Left renal pelvis (tissue), 4 donors: Measurements from ENCODE around the gene CORO2A. TPM values are rescaled to one million over a fixed set of nuclear protein-coding genes. Genes with fewer than 3 reads are reported as not detected.
A peak's percentile ranks its signal among the peaks of the same experiment; 100 is the strongest.

Experiments used
- DNase-seq, 4 donors: peaks; one replicate each; pipeline ENCODE4 v3.0.0-alpha.2; 2013; ENCODE audit warnings: low read depth in 4 of 4, low spot score in 3 of 4
- polyA plus RNA-seq, 4 donors: library from polyadenylated mRNA; unstranded; fragments of 120-200 nt; gene quantifications; one replicate each; pipeline ENCODE4 v1.2.1, GENCODE V29; 2013; ENCODE audit not compliant: insufficient read length in 4 of 4

The CORO2A gene, protein sequence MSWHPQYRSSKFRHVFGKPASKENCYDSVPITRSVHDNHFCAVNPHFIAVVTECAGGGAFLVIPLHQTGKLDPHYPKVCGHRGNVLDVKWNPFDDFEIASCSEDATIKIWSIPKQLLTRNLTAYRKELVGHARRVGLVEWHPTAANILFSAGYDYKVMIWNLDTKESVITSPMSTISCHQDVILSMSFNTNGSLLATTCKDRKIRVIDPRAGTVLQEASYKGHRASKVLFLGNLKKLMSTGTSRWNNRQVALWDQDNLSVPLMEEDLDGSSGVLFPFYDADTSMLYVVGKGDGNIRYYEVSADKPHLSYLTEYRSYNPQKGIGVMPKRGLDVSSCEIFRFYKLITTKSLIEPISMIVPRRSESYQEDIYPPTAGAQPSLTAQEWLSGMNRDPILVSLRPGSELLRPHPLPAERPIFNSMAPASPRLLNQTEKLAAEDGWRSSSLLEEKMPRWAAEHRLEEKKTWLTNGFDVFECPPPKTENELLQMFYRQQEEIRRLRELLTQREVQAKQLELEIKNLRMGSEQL
- 1 to 10 TPM in 3 of 4 donors, under 1 TPM in 1; 0.23 to 3.3 (median 2.5) TPM for polyA plus RNA-seq

DNA sequence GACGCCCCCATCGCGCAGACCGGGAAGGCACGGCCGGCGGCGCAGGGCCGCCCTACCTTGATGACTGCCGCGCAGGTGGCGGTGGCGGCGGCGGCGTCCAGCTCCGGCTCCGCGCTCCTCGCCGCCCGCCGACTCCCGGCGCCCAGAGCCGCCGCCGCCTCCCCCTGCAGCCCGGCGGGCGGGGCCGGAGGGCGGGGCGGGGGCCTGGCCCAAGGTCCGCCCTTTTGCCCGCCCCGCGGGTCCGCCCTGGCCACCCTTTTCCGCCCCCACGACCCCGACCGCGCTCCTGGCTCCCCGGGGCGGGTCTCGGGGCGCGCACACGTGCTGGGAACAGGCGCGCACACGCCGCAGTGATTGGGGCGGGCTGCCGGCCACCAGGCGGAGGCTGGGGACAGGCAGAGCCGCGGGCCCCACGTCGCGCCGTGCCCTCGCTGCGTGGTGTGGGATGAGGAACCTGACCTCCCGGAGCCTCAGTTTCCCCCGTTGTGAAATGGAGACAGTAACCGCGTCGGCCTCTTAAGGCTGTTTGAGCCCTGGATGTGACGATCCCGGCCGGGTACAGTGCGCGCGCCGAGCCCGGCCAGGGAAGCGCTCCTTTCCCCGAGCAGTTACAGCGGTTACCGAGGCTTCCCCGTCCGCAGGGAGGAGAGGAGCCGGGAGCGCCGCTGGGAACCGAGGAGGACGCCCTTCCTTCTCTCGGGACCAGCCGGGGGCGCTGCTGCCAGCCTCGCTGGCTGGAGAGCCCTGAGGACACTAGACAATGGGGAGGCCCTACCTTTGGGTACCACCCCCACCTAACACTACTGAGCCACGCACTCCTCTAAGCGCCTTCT lies at the start of gene CORO2A:
TSS of gene CORO2A (minus strand) at position 135 of the 833 bp plus-strand sequence. CDS start 34,977 bp downstream, outside the sequence.
- peak; percentile 36 to 50 (median 44) for DNase-seq

DNA sequence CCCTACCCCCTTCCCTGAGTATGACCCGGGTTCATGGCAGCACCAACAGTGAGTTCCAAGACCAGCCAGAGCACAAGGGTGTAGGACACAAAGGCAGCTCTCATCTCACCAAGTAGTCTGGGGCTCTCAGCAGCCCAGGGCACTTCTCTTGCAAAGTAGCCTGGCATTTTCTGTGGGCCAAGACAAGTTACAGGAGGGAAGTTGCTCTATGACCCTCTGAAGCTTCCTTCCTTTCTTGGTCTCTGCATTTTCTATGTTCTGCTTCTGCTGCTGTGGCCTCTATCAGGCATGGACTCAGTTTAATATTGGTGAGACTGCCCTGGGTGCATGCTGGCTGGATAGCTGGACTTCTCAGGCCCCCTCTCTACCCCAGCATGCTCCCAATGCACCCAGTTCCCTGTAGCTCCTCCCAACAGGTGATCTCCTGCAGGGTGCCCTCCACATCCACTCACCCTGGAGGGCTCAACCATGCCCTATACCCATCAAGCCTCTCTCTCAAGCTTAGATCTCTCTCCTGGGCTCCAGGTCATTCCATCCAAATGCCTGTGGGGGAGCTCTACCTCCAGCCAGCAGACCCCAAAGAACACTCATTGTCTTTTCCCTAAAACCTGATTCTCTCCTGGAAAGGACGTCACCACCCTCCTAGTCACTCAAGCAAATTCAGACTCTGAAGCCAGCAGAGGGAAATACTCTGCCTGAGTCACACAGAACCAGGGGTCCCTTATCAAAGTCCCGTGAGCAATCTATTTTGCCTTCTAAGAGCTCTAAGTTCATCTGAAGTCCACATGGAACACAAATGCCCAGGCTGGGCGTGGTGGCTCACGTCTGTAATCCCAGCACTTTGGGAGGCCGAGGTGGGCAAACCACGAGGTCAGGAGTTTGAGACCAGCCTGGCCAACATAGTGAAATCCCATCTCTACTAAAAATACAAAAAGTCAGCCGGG lies 49.2 kb upstream of the CORO2A start:
- no peak for DNase-seq

DNA sequence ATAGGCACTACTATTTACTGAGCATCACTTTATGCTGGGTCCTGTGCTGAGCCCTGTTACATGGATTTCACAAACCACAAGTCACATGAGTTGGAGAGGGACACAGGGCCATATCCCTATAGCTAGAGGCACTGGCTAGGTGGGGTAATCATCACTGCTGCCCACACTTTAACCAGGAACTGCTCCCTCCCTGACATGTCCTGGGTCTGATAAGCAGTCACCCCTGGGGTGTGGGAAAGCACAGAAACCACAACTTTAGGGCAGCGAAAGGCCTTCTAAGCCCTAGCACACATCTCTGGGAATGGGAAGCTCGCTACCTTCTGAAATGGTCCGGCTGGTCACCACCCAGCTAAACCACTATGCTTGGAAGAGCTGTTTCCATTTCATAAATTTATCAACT lies 48.0 kb upstream of the CORO2A start:
- DNase-seq: no peak

DNA sequence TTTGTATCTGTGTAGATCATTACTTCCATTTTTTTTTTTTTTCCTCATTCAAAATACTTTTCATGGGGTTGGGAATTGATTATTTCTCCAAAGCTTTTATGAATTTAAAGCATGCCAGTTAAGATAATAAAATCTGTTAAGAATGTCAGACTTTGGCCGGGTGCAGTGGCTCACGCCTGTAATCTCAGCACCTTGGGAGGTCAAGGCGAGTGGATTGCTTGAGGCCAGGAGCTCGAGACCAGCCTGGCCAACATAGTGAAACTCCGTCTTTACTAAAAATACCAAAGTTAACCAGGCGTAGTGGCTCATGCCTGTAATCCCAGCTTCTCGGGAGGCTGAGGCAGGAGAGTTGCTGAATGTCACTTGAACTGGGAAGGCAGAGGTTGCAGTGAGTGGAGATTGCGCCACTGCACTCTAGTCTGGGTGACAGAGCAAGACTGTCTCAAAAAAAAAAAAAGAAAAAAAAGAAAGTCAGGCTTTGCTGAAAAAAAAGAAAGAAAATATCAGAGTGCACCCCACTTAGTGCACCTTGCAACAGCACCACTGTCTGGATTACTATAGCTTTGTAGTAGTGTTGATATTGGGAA lies 44.6 kb upstream of the CORO2A start:
- no peak for DNase-seq

DNA sequence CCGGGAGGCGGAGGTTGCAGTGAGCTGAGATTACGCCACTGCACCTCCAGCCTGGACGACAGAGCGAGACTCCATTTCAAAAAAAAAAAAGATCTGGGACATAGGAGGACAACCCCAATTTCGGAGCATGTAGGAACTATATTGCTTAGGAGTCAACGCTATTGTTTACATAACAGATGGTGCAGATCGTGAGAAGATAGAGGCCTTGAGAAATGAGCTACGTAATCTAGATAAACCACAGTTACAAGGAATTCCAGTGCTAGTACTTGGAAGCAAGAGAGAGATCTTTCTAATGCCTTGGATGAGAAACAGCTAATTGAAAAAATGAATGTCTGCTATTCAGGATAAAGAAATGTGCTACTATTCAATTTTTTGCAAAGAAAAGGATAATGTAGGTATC lies 42.7 kb upstream of the CORO2A start:
- DNase-seq: no peak

DNA sequence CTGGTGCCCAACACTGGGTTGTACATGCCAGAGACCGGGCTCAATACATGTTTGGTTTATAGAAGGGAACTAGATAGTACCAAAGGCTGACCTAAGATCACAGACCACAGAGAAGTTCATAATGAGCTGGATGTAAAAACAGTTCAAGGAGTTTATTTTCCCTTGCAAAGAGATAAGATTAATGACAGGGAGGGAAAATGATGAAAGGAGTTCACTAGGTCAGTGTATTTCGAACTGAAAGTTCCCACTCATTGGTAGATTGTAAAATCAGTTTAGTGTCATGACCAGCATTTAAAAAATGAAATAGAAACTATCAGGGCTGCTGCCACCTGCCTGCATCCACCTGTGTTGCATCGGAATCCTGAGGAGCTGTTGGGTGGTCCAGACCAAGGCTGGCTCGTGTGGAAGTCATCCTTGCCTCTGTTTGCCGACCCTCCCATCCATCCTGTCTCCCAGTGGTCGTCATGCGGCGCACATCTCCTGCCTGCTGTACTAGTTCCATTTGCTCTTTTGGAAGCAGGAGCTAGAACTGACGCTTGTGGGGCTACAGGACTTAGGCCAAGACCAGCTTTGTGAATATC lies 41.9 kb upstream of the CORO2A start:
- no peak for DNase-seq

DNA sequence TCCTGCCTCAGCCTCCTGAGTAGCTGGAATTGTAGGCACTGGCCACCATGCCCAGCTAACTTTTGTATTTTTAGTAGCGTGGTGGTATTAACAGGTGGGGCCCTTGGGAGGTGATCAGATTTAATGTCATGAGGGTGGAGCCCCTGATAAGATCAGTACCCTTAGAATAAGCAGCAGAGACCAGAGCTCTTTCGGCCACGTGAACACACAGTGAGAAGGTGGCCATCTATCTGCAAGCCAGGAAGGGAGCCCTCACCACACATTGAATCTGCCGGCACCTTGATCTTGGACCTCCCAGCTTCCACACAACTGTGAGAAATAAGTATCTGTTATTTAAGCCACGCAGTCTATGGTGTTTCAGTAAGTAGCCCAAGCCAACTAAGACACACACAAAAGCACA lies 40.5 kb upstream of the CORO2A start:
- no peak for DNase-seq

DNA sequence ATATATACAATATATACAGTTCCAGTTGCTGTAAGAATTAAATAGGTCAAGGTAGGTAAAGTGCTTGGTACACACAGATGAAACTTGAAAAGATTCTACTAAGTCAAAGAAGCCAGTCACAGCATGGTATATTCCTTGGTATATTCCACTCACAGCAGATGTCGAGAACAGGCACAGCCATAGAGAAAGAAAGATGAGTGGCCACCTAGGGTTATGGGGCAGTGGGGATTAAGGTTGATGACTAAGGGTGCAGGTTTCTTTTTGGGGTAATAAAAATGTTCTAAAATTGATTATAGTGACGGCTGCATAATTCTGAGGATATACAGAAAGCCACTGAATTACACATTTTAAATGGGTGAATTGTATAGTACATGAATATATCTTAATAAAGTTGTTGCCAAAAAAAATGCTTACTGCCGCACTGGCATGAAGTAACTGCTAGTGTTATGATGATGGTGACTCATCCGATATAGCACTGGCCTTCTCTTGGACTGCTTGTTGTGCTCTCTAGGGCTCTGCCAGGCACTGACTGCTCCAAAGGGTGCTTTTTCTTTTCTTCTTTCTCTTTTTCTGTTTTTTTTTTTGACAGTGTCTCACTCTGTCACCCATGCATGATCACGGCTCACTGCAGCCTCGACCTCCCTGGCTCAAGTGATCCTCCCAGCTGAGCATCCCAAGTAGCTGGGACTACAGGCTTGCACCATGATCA lies 39.5 kb upstream of the CORO2A start:
- DNase-seq: no peak

DNA sequence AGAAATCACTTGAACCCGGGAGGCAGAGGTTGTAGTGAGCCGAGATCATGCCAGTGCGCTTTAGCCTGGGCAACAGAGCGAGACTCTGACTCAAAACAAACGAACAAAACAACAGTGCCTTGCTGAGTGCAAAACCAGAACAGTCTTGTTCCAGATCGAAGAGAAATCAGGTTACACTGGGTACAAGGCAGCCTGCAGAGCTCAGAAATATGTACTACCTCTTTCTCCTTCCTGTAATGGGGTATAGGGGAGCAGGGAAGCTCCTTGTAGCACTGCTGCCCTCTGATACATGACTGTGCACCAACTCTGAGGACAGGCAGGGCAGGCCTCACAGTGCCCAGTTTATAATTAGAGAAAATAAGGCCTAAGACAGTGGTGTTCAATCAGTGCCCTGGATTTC lies 38.4 kb upstream of the CORO2A start:
- no peak for DNase-seq

DNA sequence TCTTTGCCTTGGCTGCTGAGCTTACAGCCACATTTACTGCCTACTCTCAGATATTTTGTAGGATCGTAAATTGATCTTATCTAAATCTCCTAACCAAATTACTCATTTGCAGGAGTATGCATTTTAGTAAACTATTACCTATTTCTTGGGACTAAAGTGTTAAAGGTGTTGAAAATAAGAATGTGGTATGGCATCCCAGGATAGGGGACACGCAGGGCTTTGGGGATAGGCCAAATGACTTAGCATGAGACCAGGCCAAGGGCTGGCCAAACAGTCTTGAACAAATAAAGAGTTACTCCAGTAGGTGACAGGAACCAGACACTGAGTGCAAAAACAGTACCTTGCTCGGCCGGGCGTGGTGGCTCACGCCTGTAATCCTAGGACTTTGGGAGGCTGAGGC lies 37.9 kb upstream of the CORO2A start:
- no peak for DNase-seq

DNA sequence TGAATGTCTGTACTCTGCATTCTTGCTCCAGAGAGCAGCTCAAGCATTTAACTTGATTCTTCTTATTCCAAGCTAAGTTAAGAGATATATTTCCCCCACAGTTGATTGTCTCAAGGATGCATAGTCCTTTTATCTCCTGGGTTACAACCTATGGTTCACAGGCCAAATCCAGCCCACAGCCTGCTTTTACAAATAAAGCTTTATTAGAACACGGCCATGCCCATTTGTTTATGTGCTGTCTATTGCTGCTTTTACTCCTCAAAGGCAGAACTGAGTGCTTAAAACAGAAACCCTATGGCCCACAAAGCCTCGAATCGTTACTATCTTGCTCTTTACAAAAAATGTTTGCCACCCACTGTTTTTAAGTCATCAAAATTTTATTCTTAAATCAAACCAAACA lies 37.2 kb upstream of the CORO2A start:
- no peak for DNase-seq

DNA sequence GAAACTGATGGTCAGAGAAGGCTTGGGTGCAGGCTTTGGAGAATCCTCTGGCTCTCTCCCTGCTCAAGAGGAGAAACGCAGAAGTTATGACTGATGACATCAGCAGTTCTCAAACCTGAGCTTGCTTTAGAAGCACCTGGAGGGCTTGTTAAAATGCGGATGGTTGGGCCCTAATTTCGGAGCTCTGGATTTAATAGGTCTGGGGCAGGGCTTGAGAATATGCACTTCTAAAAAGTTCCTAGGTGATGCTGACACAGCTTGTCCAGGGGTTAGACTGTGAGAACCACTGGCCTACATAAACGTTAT lies 36.6 kb upstream of the CORO2A start:
- no peak for DNase-seq

DNA sequence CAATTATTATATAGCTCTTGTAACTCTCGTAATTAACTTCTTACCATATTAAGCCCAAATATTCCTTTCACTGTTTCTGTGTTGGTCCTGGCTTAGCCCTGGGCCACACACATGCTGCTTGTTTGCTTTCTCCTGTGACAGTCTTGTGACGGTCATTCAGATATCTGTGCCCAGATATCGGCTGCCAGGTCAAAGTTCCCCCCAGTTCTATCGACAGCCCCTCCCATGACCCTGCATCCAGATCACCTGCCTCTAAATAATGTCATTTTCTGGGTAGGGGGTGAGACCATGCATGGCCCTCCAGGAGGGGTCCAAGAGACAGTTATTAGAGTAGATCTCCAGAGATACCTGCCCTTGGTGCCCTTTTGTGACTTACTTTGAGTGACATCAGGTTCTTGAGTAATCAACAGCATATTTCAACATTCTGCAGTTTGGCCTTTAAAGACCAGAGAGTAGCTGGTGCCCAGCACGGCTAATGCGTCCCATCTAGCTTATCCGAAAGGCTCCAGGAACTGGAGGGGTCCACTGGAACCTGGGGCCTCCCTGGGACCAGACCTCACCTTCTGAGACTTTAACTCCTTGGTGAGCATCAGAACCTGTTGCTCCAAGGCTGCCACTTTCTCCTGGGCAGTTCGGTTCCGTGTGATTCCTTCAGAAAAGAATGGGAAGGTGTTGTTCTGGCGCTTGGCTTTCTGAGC lies 36.1 kb upstream of the CORO2A start:
- DNase-seq: no peak

DNA sequence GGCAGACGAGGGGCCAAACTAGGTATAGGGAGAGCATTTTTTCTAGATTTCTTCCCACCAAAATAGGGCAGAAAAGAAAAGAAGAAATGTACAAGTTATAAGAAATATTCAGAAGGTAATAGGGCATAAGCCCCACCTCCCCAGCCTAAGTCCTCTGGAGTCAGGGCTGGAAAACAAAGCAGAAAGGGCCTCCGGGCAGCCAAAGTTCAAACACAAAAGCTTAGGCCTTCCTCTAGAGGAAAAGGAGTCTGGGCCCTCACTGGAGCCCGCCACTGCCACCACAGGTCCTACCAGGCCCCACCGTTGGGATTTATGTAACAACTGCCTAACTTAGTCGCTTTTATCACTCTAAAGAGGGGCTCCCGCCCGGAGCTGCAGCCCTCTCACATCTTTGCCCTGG lies 35.4 kb upstream of the CORO2A start:
- DNase-seq: no peak

DNA sequence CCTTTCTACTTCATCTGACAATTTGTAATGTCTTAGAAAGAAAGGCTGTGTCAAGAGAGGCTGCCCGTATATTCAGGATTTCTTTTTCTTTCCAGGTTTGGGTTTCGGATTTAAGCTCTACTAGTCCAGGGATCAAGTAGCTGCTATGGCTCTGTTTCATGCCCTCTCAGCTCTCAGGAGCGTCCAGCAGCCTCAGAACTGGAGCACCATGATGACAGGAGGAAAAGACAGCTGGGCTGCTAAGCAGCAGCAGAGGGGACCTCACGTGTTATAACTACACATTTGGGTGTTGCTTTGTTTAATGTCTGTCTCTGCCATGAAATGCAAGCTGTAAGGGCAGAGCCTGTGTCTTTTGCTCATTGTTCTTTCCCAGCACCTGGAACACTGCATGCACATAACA lies 34.5 kb upstream of the CORO2A start:
- DNase-seq: no peak

DNA sequence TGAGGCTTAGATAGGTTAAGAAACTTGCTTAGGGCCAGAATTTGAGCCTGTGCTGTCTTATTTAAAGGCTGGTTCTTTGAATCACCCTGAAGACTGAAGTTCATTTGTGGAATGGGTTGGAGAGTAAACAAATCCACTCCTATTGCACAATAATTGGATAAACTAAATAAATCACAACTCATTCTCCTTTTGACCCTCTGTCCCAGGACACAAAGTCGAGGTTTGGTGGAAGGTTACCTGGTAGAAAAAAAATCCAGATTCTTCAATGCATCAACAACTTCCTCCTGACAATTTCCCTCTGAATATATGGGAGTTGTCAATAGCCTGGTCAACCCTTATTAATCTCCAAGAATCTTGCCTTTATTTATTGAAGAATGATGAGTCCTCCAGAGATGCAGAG lies 34.1 kb upstream of the CORO2A start:
- no peak for DNase-seq

DNA sequence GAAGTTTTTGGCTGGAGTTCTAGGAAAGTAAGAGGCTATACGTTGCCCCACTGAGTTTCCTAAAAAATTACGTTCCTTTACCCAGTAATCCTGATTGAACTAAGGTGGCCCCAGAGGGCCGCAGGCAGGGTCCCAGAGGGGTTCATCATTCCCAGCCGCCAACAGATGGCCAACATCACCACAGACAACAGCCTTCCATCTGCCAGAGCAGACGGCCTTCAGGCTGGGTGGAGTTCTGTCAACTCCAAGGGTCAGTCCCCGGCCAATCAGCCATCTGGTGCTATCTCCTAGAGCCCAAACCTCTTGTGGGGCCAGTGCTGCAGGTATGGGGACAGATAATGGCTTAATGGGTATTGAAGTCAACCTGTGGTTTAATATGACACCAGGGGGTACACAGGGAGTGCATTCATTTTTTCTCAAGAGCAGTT lies 32.6 kb upstream of the CORO2A start:
- DNase-seq: no peak

DNA sequence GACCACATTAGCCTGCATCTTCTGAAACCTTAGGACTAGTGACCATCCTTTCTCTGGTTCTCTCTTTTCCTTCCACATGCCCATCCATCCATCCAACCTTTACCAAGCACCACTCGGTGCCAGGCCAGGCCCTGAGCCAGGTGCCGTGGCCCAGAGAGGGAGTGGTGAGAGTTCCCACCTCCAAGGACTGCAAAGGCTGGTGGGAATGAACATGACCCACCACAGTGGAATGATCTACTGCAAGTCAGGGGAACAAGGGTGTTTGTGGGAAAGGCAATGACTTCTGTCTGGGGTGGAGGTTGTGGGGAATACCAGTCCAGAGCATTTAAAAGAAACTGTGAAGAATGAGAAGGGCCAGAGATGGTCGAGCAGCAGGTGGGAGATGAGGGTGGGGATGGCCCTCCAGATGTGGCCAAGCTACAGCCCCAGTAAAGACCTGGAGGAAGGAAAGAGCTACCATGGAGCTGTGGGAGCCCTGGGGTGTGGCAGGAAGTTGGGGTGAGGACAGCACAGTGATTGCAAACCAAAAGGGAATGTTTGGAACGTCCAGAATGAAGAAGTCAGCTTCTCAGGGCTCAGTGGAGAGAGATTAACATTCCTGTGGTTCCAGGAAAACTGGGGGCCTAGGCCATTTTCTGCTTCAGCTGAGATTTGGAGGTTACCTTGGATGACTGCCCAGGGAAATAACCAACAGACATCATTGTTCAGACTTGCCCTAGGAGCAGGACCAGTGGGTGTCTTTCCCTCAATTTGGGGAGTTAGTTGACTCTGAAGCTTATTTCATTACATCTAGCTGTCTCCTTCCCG lies 30.7 kb upstream of the CORO2A start:
- DNase-seq: no peak
